ENCODE data around the gene PHKA2. TPM values are rescaled to one million over a fixed set of nuclear protein-coding genes. Genes with fewer than 3 reads are reported as not detected.
"Not testable (repeated sequence)": the region's sequence is repeated elsewhere in the genome, so short reads cannot be mapped to it uniquely, and the experiment has no call there.

Gene PHKA2
- total RNA-seq = 67.7 TPM

- DNase-seq (ENCODE audit: low spot score) = peak; percentile 22
Observed at GRCh38 chrX:18983666-18984380, at the start of gene PHKA2. TSS of gene PHKA2 (minus strand) at chrX:18984114. CDS start at chrX:18983932, 182 bp downstream.

GRCh38 chrX:19030805-19031204 lies 46.9 kb upstream of the PHKA2 start:
- no peak for DNase-seq (ENCODE audit: low spot score)

GRCh38 chrX:19028560-19028959 lies 44.6 kb upstream of the PHKA2 start:
- no peak for DNase-seq (ENCODE audit: low spot score)

DNA sequence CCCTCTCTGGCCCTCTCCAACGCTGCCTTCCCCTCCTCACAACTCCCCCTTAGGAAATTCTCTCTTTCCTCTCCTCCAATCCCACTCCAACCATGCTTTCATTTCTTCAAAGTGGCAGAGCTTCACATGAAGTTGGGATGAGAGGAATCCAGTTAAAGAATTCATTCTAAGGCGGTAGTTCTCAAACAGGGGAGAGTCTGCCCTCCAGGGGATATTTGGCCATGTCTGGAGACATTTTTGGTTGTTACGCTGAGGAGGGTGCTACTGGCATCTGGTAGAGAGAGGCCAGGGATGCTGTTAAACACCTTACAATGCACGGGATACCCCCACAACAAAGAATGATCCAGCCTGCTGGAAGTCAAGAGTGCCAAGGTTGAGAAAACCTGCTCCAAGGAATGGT lies 40.5 kb upstream of the PHKA2 start:
- no peak for DNase-seq (ENCODE audit: low spot score)

- no peak for DNase-seq (ENCODE audit: low spot score)
Observed at GRCh38 chrX:19019996-19020395, 36.1 kb upstream of the PHKA2 start.

GRCh38 chrX:19017271-19017670 lies 33.4 kb upstream of the PHKA2 start:
- no peak for DNase-seq (ENCODE audit: low spot score)

- not testable (repeated sequence) for DNase-seq (ENCODE audit: low spot score)
Observed at GRCh38 chrX:19016614-19017013, 32.7 kb upstream of the PHKA2 start.

GRCh38 chrX:19007868-19008267 lies 24.0 kb upstream of the PHKA2 start:
- no peak for DNase-seq (ENCODE audit: low spot score)

DNA sequence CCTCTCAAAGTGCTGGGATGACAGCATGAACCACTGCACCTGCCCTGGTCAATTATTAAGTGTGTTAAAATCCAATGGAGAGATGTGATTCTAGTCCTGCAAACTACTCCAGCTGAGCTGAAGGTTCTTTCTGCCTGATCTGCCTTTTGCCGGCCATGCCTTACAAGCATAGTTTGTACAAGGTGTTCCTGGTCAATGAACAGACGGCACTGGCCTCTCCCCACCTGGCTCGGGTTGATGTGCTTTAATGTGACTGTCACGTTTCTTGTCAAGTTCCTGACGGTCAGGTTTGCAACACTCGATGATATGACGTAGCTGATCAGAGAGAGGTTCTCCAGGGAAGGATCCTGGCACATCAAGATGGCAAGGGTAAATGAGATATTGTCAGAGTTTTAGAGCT lies 23.1 kb upstream of the PHKA2 start:
- DNase-seq (ENCODE audit: low spot score) = peak; percentile 23

GRCh38 chrX:19005909-19006308 lies 22.0 kb upstream of the PHKA2 start:
- DNase-seq (ENCODE audit: low spot score) = no peak

- DNase-seq (ENCODE audit: low spot score) = no peak
Observed at GRCh38 chrX:19003756-19004155, 19.8 kb upstream of the PHKA2 start.

- DNase-seq (ENCODE audit: low spot score) = no peak
Observed at GRCh38 chrX:18998653-18999052, 14.7 kb upstream of the PHKA2 start.

GRCh38 chrX:18997916-18998315 lies 14.0 kb upstream of the PHKA2 start:
- no peak for DNase-seq (ENCODE audit: low spot score)

DNA sequence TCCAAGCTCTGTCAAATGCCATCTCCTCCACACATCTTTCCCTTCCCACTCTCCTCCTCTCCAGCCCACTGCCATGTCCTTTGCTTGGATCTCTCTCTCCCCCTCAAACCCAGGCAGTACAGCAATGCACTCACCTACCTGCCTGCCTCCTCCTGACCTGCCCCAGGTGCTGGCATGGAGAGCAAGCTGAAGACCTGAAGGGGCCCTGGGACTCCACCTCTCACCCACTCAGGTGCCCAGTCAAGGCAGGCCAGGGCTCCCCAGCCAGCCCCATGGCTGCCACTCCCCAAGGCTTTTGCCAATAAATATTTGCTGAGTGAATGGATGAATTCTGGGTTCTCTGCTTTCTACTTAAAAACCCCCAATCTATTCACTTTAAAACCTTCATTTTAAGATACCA lies 12.6 kb upstream of the PHKA2 start:
- DNase-seq (ENCODE audit: low spot score) = no peak

DNA sequence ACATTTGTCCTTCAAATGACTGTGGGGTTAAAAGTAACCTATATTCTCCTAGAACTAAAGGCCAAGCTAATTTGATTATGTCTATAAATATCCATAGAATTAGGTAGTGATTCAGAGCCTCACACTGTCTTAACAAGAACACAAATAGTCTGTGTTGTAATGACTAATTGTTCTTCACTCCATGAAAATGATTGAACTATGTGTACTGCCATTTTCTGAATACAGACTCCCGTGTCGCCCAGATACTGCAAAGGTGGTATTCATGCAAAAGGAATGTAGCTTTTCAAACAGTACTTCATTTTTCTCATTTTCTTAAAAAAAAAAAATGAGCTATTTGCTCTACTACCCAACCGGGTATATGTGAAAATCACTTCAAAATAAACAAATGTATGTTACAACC lies 11.3 kb upstream of the PHKA2 start:
- no peak for DNase-seq (ENCODE audit: low spot score)

GRCh38 chrX:18994713-18995112 lies 10.8 kb upstream of the PHKA2 start:
- no peak for DNase-seq (ENCODE audit: low spot score)

- no peak for DNase-seq (ENCODE audit: low spot score)
Observed at GRCh38 chrX:18992829-18993228, 8.9 kb upstream of the PHKA2 start.

DNA sequence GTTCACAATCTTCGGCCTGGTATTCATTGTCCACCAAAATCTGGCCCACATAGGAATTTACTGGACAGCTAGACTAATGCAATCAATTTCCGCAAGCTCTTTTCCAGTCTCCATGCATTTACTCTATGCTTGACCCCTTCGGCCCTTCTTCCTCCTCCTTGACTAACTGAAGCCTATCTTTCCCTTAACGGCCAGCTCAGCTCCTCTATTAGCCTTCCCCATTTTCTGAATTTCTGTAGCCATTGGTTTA lies 1.2 kb upstream of the PHKA2 start:
- no peak for DNase-seq (ENCODE audit: low spot score)

GRCh38 chrX:18984381-18985185 lies 669 bp upstream of the PHKA2 start:
- DNase-seq (ENCODE audit: low spot score) = peak; percentile 81

DNA sequence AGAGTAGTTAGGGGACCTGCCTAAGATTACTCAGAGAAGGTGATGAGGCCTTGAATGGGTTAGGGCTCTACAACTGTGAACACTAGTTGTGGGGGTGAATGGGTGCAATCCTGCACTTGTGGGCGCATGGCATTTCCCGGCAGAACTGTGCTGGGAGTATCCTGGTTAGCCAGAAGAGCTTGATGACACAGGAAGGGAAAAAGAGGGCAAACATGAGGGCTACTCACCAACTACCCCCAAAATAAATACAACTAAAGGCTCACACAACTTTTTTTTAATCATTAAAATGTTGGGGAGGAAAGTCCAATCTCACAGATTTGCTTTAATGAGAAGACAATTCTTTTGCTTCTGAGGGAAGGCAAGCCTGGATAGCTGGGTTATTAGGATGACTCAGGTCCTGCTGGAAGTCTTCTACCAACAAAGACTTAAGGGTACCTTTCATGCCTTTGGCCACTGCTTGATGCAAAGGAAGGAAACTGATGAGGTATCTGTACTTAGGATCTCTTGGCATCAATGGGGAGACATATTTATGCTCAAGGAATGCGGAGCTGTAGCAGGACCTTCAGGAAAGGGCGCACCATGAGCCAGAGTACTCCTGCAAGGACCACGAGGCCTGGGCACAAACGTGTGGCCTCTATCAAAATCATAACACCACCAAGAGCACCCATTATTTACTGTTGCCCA lies 2.6 kb downstream of the PHKA2 start:
- no peak for DNase-seq (ENCODE audit: low spot score)

DNA sequence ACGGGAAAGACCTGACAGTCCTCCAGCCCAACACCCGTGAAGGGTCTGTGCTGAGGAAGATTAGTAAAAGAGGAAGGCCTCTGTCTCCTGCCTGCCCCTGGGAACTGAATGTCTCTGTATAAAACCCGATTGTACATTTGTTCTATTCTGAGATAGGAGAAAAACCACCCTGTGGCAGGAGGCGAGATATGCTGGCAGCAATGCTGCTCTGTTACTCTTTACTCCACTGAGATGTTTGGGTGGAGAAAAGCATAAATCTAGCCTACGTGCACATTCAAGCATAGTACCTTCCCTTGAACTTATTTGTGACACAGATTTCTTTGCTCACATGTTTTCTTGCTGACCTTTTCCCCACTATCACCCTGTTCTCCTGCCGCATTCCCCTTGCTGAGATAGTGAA lies 3.7 kb downstream of the PHKA2 start:
- peak; percentile 24 for DNase-seq (ENCODE audit: low spot score)

DNA sequence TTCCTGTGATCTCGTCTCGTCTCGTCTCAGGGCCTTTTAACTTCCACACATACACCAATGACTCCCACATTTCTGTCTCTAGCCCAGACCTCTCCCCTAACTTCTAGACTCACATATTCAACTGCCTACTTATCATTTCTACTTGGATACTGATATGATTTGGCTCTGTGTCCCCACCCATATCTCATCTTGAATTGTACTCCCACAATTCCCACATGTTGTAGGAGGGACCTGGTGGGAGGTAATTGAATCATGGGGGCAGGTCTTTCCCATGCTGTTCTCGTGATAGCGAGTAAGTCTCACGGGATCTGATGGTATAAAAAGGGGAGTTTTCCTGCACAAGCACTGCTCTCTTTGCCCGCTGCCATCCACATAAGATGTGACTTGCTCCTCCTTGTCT lies 8.9 kb downstream of the PHKA2 start:
- no peak for DNase-seq (ENCODE audit: low spot score)
